Uterus (tissue), 4 donors: ENCODE data around the gene CNTN1. TPM values are rescaled to one million over a fixed set of nuclear protein-coding genes. Genes with fewer than 3 reads are reported as not detected.

ENCODE experiments used
- DNase-seq, 2 donors: peaks; one replicate each; pipeline ENCODE4 v3.0.0-alpha.2; 2019 to 2020
- H3K27ac ChIP-seq, 2 donors: fragments of 200-600 bp; sonication (generic); 1 replicate in 1 of 2; 2 replicates in 1 of 2; pipeline ENCODE4 v1.5.1; 2016 to 2018
- H3K27me3 ChIP-seq, 2 donors: fragments of 200-600 bp; sonication (generic); one replicate each; pipeline ENCODE4 v1.5.1; 2018 to 2019; ENCODE audit warnings: control low read depth in 1 of 2
- H3K36me3 ChIP-seq, 2 donors: fragments of 200-600 bp; sonication (generic); one replicate each; pipeline ENCODE4 v1.5.1; 2019; ENCODE audit warnings: control low read depth in 1 of 2
- H3K4me1 ChIP-seq, 2 donors: fragments of 200-600 bp; sonication (generic); one replicate each; pipeline ENCODE4 v1.5.1; 2018 to 2019; ENCODE audit warnings: control low read depth in 1 of 2
- H3K4me3 ChIP-seq, 2 donors: fragments of 200-600 bp; sonication (generic); 1 replicate in 1 of 2; 2 replicates in 1 of 2; pipeline ENCODE4 v1.5.1; 2018 to 2019; ENCODE audit warnings: mild to moderate bottlenecking in 1 of 2
- H3K9me3 ChIP-seq, 2 donors: fragments of 200-600 bp; sonication (generic); one replicate each; pipeline ENCODE4 v1.5.1; 2019; ENCODE audit warnings: control low read depth in 1 of 2
- POLR2A ChIP-seq, 2 donors: fragments of 450-650 bp; IDR thresholded peaks; one replicate each; pipeline ENCODE4 v1.6.1; 2016; ENCODE audit warnings: antibody characterized with exemption in 2 of 2, mild to moderate bottlenecking in 1 of 2, moderate library complexity in 1 of 2
- intact Hi-C: fragments of 100-400 bp; cut with DNase I; formaldehyde crosslinking; loops from one replicate; pipeline ENCODE4 v1.15.1; 2023; ENCODE audit warnings: low total_unique reads
- total RNA-seq, 4 donors: library from RNA; depleted of rRNA in 3 of 4; stranded (reverse); fragments of >200 nt in 3 of 4; gene quantifications; one replicate each; pipeline versions ENCODE4 v1.1.0 to v1.2.4, GENCODE V29; 2014 to 2023
- TF ChIP-seq, protein P1 (sequence below), 4 experiments: fragments of 200-600 bp in 2 of 4; fragments of 450-650 bp in 2 of 4; sonication (generic) in 2 of 4; IDR thresholded peaks; one replicate each; pipeline ENCODE4 v1.5.1; 2016 to 2019; ENCODE audit warnings: antibody characterized with exemption in 4 of 4, mild to moderate bottlenecking in 2 of 4, moderate library complexity in 1 of 4
- donor health status: DM: yes; HTN: yes; CAD: no.

The CNTN1 gene
- total RNA-seq, 4 donors from 2014 or later = 1.5 to 124 (median 11.0) TPM

DNA sequence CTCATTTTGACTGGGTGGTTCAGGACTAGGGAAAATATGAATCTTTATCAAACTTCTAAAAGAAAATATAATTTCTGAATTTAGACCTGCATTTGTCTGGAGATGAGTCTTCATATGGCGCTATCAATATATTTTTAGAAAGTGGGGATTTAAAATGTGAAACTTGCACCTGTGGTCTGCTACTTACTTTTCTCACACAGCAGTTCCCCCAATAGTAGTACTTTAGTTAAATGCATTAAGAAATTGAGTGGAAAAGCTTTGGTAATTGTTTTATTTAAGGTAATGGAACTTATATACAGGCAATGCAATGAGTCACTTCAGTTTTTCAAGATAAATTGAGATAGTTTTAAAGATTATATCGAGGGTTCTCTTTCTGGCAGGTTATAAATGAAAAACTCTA lies 91.9 kb downstream of the CNTN1 start:
- Histone ChIP-seq H3K9me3 (no peaks in the 10 kb centered on the region), H3K27ac (no peak overlapping the region), H3K27me3 (no peaks in the 10 kb centered on the region), H3K4me1 (no peaks in the 10 kb centered on the region), H3K4me3 (no peak overlapping the region), H3K36me3 (no peaks in the 10 kb centered on the region)
- TF ChIP-seq, protein P1, sequence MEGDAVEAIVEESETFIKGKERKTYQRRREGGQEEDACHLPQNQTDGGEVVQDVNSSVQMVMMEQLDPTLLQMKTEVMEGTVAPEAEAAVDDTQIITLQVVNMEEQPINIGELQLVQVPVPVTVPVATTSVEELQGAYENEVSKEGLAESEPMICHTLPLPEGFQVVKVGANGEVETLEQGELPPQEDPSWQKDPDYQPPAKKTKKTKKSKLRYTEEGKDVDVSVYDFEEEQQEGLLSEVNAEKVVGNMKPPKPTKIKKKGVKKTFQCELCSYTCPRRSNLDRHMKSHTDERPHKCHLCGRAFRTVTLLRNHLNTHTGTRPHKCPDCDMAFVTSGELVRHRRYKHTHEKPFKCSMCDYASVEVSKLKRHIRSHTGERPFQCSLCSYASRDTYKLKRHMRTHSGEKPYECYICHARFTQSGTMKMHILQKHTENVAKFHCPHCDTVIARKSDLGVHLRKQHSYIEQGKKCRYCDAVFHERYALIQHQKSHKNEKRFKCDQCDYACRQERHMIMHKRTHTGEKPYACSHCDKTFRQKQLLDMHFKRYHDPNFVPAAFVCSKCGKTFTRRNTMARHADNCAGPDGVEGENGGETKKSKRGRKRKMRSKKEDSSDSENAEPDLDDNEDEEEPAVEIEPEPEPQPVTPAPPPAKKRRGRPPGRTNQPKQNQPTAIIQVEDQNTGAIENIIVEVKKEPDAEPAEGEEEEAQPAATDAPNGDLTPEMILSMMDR (IDR thresholded peaks at IDR 0.05) = no peak
- no peak for TF ChIP-seq POLR2A (IDR thresholded peaks at IDR 0.05)
- intact Hi-C loops = no loop called here
- DNase-seq = no peak

DNA sequence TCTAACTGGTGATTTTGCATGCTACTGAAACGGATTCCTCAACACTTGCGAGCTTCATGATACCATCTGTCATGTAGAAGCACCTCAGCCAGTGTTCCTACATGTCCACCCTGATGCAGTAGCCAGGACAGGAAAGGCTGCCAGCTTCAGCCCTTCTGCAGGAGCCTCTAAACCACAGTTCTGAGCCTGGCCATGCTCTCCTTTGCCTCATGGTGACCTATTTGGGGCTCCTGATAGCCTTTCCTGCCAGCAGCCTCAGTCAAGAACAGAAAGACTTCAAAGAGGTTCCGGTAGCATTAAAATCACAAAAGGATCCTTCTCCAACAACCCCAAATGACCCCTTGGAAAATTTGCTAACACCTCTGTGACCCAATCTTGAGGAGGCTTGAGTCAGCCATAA lies 96.0 kb downstream of the CNTN1 start:
- Histone ChIP-seq H3K4me1 (no peaks in the 10 kb centered on the region), H3K27ac (no peak overlapping the region), H3K9me3 (no peaks in the 10 kb centered on the region), H3K27me3 (no peaks in the 10 kb centered on the region), H3K4me3 (no peak overlapping the region), H3K36me3 (no peaks in the 10 kb centered on the region)
- TF ChIP-seq, protein P1 (IDR thresholded peaks at IDR 0.05) = no peak
- TF ChIP-seq POLR2A (IDR thresholded peaks at IDR 0.05) = no peak
- intact Hi-C loops = no loop called here
- no peak for DNase-seq

DNA sequence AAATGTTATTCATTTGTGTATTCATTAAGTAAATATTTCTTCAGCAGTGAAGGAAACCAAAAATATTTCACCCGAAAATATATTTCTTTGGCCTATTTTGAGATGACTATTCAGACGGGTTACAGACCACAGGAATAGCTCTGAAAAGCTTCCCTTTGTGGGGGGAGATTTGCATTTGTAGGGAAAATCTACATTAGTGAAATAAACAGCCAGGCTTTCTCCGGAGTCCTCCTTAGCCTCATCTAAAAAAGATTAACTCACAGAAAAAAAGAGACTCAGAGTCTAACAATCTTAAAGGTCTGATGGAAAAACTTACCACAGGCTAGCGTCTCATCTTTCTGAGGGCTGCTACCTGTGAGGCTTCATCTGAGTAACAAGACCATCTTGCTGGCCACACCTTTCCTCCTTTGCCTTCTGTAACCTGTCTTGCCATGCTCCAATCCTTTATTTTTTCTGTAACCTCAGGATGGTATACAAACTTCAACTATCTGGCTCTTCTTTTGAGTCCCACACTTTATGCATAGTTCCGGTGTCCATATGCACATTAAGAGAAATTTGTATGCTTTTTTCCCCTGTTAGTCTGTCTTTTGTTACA lies 100.7 kb downstream of the CNTN1 start:
- Histone ChIP-seq H3K27ac (no peak overlapping the region), H3K4me3 (no peak overlapping the region), H3K36me3 (no peaks in the 10 kb centered on the region), H3K27me3 (no peaks in the 10 kb centered on the region), H3K9me3 (no peaks in the 10 kb centered on the region), H3K4me1 (no peaks in the 10 kb centered on the region)
- no peak for DNase-seq
- no peak for TF ChIP-seq POLR2A (IDR thresholded peaks at IDR 0.05)
- TF ChIP-seq, protein P1 (IDR thresholded peaks at IDR 0.05) = no peak
- intact Hi-C loops = no loop called here

DNA sequence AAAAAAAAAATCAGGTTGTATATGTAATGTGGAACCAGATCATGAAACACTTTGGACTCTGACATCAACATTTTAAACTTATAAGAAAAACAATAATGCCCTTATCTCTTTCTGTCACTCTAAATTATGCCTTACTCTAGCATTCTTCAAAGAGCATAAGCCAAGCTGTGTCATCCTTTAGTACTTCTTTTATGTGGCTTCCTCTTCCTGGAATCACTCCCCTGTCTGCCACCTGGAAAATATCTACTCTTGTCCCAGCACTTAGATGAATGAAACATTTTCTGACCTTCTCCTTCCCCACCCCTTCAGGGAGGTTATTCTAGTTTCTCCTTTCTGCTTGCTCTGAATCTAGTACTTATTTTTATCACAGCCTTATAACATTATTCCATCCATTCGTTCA lies 101.2 kb downstream of the CNTN1 start:
- Histone ChIP-seq H3K27me3 (no peaks in the 10 kb centered on the region), H3K36me3 (no peaks in the 10 kb centered on the region), H3K4me3 (no peak overlapping the region), H3K4me1 (no peaks in the 10 kb centered on the region), H3K27ac (no peak overlapping the region), H3K9me3 (no peaks in the 10 kb centered on the region)
- TF ChIP-seq, protein P1 (IDR thresholded peaks at IDR 0.05) = no peak
- no peak for TF ChIP-seq POLR2A (IDR thresholded peaks at IDR 0.05)
- intact Hi-C loops = no loop called here
- no peak for DNase-seq

DNA sequence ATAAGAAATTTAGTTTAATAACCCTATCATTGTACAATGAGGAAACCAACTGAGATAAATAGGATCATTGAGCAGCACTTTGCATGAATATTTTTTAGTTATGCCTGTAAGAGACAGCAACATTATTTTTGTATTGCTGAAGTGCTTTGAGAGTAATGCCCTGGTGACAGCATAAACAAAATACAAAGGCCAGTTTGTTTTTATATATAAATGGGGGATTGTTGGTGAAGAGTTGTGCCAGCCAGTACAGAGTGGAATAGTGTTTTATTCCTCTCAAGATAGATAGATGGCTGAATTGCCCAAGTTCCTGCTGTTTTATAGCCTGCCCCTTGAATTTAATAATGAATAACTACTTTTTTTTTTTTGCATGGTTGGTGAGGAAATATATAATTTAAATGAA lies 101.8 kb downstream of the CNTN1 start:
- no peak for TF ChIP-seq POLR2A (IDR thresholded peaks at IDR 0.05)
- TF ChIP-seq, protein P1 (IDR thresholded peaks at IDR 0.05) = no peak
- H3K27ac ChIP-seq = no peak overlapping the region
- no peaks in the 10 kb centered on the region for H3K27me3 ChIP-seq
- no peak for DNase-seq
- intact Hi-C loops = no loop called here
- no peaks in the 10 kb centered on the region for H3K9me3 ChIP-seq
- H3K36me3 ChIP-seq = no peaks in the 10 kb centered on the region
- no peaks in the 10 kb centered on the region for H3K4me1 ChIP-seq
- H3K4me3 ChIP-seq = no peak overlapping the region
